Right atrium auricular region (tissue), 2 donors: ENCODE results near the gene CAPN1. TPM values are rescaled to one million over a fixed set of nuclear protein-coding genes. Genes with fewer than 3 reads are reported as not detected.
"Not testable (repeated sequence)": the region's sequence is repeated elsewhere in the genome, so short reads cannot be mapped to it uniquely, and the experiment has no call there.

Source experiments
- DNase-seq: peaks from one replicate; pipeline ENCODE4 v3.0.0-alpha.2; 2019; ENCODE audit warnings: low spot score
- H3K27ac ChIP-seq, 2 donors: fragments of 200-600 bp; sonication (generic); 1 replicate in 1 of 2; 2 replicates in 1 of 2; pipeline ENCODE4 v1.5.1; 2016 to 2019
- H3K27me3 ChIP-seq, 2 donors: fragments of 200-600 bp; sonication (generic); one replicate each; pipeline versions ENCODE4 v1.5.1 to v1.6.0; 2017 to 2019
- H3K36me3 ChIP-seq: fragments of 200-600 bp; sonication (generic); one replicate; pipeline ENCODE4 v1.5.1; 2016
- H3K4me1 ChIP-seq, 2 donors: fragments of 200-600 bp; sonication (generic); one replicate each; pipeline versions ENCODE4 v1.5.1 to v1.6.0; 2017 to 2019
- H3K4me3 ChIP-seq, 2 donors: fragments of 200-600 bp; sonication (generic); 1 replicate in 1 of 2; 2 replicates in 1 of 2; pipeline ENCODE4 v1.5.1; 2017 to 2019; ENCODE audit warnings: mild to moderate bottlenecking in 1 of 2, moderate library complexity in 1 of 2
- H3K9me3 ChIP-seq, 2 donors: fragments of 200-600 bp; sonication (generic); one replicate each; pipeline ENCODE4 v1.5.1; 2019
- CTCF ChIP-seq, 2 donors: fragments of 200-600 bp; sonication (generic); IDR thresholded peaks; one replicate each; pipeline ENCODE4 v1.5.1; 2019; ENCODE audit warnings: antibody characterized with exemption in 2 of 2
- total RNA-seq, 2 donors: library from RNA; depleted of rRNA; stranded (reverse); fragments of >200 nt; gene quantifications; one replicate each; pipeline ENCODE4 v1.1.0, GENCODE V29; 2016

Gene CAPN1
- total RNA-seq, 2 donors from 2014 or later, result 89.9 to 93.0 TPM

- DNase-seq, result no peak
- no peak for TF ChIP-seq CTCF (IDR thresholded peaks at IDR 0.05)
- no peaks in the 10 kb centered on the region for H3K9me3 ChIP-seq
- no peak overlapping the region for H3K27ac ChIP-seq
- H3K27me3 ChIP-seq, result no peaks in the 10 kb centered on the region
- H3K36me3 ChIP-seq, result no peaks in the 10 kb centered on the region
- H3K4me1 ChIP-seq, result peaks cover 0 to 20% of the 10 kb centered on the region in 2 donors
- H3K4me3 ChIP-seq, result no peak overlapping the region
These were observed 33.1 kb upstream of the CAPN1 start for GRCh38 chr11:65148657-65149056.

- H3K4me1 ChIP-seq, result peaks cover 0 to 20% of the 10 kb centered on the region in 2 donors
- H3K27me3 ChIP-seq, H3K36me3 ChIP-seq, H3K4me3 ChIP-seq, DNase-seq, H3K9me3 ChIP-seq: not testable (repeated sequence)
- H3K27ac ChIP-seq, result peak overlapping the region; percentile 73 to 82
These were observed 31.6 kb upstream of the CAPN1 start for GRCh38 chr11:65150131-65150508.

- no peak for TF ChIP-seq CTCF (IDR thresholded peaks at IDR 0.05)
- H3K4me1 ChIP-seq, result peaks cover 0 to 20% of the 10 kb centered on the region in 2 donors
- no peaks in the 10 kb centered on the region for H3K27me3 ChIP-seq
- H3K27ac ChIP-seq, result peak overlapping the region; percentile 73 to 82
- peak; percentile 94 for DNase-seq
- H3K36me3 ChIP-seq, result no peaks in the 10 kb centered on the region
- H3K4me3 ChIP-seq, result no peak overlapping the region
- H3K9me3 ChIP-seq, result no peaks in the 10 kb centered on the region
These were observed 31.0 kb upstream of the CAPN1 start for GRCh38 chr11:65150509-65151299.

- Histone ChIP-seq H3K27me3 (no peaks in the 10 kb centered on the region), H3K27ac (peak overlapping the region; percentile 73 to 82), H3K4me3 (no peak overlapping the region), H3K4me1 (peaks cover 0 to 20% of the 10 kb centered on the region in 2 donors), H3K36me3 (no peaks in the 10 kb centered on the region), H3K9me3 (no peaks in the 10 kb centered on the region)
- no peak for TF ChIP-seq CTCF (IDR thresholded peaks at IDR 0.05)
- no peak for DNase-seq
These were observed 30.3 kb upstream of the CAPN1 start for GRCh38 chr11:65151331-65151899.

GRCh38 chr11:65152122-65152521 lies 29.6 kb upstream of the CAPN1 start:
- Histone ChIP-seq H3K4me3 (no peak overlapping the region), H3K27me3 (no peaks in the 10 kb centered on the region), H3K27ac (no peak overlapping the region), H3K9me3 (no peaks in the 10 kb centered on the region), H3K36me3 (no peaks in the 10 kb centered on the region), H3K4me1 (peaks cover 0 to 20% of the 10 kb centered on the region in 2 donors)
- TF ChIP-seq CTCF (IDR thresholded peaks at IDR 0.05), result no peak
- no peak for DNase-seq

- no peaks in the 10 kb centered on the region for H3K27me3 ChIP-seq
- peaks cover 0 to 6% of the 10 kb centered on the region in 2 donors for H3K4me1 ChIP-seq
- no peaks in the 10 kb centered on the region for H3K9me3 ChIP-seq
- TF ChIP-seq CTCF (IDR thresholded peaks at IDR 0.05), result no peak
- H3K36me3 ChIP-seq, result no peaks in the 10 kb centered on the region
- H3K4me3 ChIP-seq, result no peak overlapping the region
- H3K27ac ChIP-seq, result no peak overlapping the region
- no peak for DNase-seq
These were observed 25.5 kb upstream of the CAPN1 start for GRCh38 chr11:65156256-65156655.
